HG03045 (cell line): Measurements from ENCODE around the gene WARS2.

ENCODE experiments used
- ATAC-seq: cut with Tn5 transposase; IDR thresholded peaks from one replicate; pipeline ENCODE4 v1.9.1; 2021; ENCODE audit warnings: mild to moderate bottlenecking, moderate library complexity; ENCODE audit not compliant: unreplicated experiment

WARS2 gene

DNA sequence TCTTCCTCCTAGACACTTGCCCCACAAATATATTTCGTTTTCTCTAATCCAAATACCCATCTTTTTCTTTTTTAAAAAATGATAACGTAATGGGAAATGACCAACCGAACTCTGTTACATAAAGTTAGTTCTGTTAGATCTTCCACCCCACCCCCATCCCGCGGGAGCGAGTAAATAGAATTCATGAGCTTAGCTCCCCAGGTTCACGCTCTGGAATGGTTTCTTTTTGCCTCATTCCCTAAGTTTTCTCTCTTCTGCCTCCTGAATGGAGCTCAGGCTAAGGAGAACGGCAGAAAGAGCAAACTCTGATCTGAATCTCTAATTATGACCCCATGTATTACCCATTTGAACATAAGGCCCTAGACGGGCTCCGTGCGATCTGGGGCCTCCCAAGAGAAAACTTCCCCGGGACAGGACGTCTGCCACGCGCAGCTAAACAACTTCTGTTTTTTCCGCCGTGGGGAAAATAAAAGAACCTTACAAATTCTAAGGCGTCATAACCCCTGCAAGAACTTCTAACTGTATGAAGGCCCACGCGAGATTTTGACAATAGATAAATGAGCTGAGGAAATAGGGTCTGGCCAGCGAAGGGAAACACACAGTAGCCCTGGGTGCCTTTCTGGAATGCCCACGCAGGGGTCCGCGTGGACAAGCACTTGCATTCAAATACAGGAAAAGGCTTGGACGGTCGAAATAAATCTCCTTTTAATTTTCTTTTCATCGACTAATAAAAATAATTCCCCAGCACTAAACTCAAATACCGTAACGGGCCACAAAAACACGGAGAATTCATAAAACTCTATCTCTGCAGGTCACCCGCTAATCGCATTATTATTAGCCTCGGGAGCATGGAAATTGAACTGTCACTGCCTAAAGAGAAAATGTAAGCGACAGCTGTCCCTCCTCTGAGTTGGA is 154.6 kb downstream of the WARS2 start:
- no peak for ATAC-seq

DNA sequence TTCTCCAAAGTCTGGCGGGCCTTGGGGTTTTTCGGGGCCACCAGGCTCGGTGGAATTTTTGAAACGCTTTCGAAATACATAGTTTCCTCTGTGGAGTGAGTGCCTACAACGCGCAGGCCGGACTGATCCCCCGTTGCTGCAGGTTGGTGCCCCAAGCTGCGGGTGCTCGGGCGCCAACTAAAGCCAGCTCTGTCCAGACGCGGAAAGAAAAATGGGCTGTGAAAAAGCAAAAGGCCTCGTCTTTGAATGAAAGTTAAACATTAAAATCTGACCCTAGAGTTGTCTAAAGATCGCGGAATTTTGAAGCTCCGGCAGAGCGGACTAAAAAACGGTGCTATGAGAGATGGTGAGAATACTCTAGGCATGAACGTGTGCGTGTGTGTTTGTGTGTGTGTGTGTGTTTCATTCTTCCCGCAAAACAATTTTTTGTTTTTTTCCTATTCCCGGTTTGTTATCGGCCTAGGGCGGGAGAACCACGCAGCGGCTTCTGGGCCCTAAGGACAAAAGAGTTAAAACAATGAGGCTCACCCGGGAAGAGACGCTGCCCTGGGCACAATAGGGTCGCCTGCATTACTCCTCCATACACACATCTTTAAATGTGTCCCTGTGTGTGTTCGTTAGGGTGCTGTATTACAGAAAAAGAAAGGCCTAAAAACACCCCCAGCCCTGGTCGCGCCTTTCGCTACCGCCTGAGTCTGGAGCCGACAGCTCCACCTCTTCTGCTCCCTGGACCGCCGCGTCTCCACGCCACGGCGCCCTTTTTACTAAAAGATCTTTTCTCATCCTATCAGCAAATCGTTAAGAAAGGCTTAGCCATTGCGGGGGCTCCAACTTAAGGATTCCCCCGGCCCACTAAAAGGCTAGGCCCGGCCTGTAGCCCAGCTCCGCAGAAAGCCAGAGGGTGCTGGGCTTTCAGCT is 155.5 kb downstream of the WARS2 start:
- no peak for ATAC-seq

DNA sequence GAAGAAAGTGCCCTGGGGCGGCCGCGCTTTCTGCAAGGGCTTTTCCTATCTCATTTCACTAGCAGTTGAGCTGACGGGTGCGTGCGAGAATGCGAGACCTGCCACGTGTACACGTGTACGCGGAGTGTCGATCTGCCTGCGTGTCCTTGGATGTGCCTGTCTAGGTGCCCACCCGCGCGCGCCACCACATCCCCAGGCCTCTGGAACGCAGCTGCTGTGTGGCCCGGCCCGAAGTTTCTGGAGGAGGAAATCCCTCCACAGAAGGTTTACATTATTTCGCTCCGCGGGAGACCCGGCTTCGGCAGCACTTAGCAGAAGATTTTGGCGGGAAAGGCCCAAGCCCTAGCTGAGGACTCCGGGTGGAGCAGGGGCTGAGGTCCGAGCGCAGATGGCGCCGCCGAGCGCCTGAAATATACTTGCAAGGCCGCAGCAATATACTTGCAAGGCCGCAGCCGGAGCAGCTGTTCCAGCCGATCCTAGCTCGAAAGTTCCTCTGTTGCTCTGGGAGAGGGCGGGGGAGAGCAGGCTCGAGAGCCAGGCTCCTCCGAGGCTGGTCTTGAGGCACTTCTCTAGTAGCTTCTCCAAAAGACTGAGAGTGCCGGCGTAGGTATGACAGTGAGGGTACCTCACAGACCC is 156.2 kb downstream of the WARS2 start:
- ATAC-seq: no peak

DNA sequence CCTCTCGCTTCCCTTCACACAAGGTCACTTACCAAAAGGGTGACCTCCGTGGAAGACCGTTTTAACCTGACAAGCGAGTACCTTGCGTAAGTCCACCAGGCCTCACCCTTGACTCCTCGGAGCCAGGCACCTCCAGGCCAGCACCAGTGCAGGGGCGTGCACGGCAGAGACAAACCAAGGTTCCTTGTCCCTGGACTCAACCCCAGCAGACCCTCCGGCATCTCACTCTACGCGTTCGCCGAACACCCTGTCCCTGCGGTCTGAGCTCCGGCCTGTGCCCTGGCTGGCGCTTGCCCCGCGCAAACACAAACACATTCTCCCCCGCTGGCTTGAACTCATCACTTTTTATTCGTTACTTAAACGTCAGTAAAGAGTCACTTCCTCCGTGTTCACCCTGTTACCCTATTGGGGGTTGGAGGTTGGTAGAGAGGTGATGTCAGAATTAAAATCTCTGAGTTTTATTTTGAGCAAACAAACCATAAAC is 156.9 kb downstream of the WARS2 start:
- ATAC-seq: no peak

DNA sequence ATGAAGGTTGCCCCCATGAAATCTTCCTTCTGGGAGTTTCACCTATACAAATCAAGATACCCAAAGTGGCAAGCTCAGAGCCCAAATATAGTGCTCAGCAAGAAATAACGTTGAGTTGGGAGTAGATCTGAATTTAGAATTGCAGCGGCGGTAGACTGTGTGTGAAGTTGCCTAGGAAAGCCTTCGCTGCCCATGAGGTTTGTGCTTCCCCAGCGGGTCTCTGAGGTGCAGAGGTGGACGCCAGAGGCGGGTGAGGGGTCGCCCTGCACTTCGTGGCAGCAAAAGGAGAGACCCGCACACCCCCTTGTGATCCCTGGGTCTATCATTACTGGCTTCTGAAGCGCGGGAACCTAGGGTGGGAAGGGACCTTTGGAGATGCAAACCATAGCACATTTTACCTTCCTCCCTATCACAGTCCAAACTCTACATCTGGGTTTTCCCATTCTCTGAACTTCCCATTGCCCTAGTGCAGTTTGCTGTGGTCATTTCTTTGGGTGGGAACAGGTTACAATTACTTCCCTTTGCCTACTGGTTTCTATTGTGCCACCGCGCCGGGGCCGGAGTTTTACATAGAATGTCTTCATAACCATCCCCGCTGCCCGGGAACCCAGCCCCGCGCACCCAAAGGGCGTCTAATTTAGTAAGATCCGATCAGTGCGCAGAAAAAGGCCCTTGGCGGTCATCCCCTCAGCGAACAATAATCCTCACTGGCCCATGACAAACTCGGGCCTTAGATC is 157.5 kb downstream of the WARS2 start:
- no peak for ATAC-seq

DNA sequence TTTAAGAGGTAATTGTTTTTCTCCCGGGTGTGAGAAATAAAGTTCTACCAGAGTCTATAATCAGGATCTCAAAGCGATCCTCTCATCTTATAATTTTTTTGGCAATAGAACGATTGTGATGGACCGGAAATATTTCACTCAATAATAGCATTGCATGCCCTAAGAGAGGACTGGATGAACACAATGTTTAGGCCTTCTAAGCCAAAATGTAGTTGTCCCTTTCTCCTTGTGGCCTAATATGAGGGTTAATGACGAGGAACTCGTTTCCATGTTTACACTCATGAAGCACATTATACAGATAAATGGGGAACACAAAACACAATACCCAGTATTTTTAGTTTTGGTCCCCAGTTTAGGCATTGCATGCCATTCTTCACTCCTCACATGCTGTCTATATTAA is 158.2 kb downstream of the WARS2 start:
- no peak for ATAC-seq

DNA sequence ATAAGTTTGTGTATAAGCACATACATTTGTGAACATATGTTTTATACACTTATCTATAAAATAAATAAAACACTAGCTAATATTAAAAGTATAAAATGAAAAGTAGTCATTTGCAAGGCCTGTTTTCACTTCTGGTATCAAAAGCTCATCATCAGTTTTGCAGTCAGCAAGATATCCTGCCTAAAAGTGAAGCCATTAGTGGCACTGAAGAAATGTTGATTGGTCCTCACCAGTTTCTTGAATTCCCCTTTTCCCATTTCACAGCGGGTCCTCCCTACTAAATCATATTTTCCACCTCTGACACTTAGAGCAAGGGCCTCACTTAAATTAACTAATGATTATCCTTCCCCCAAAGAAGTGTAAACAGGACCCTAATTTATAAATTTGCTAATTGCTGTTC is 159.0 kb downstream of the WARS2 start:
- ATAC-seq: no peak
